ENCODE data around the gene SMYD5.

DNA sequence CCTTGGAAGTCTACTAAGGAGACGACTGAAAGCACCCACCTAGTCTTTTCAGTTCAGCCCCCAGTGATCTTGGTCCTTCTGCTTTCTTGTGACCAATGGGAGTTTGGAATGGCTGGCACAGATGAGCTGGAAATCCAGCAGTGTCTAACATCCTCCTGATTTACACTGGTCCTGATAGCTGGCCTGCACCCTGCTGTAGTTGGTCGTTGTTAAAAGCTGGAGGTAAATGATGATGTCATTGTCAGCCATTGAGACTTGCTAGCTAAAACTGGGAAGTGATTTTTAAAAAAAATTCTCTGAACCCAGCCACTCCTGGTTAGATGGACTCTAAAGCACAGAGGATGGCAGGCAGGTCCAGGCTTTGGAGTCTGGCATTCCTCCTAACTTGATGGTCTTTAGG, 39.4 kb downstream of the SMYD5 start:
- TF ChIP-seq ZNF274 (IDR thresholded peaks at IDR 0.05; ENCODE audit: low read depth, low read length) (no peak), SUZ12 (IDR thresholded peaks at IDR 0.05; ENCODE audit: extremely low read depth, insufficient read depth, insufficient read length) (no peak)

All from NT2/D1 (cell line).